BJ (cell line): ENCODE data around the gene TMTC4. TPM values are rescaled to one million over a fixed set of nuclear protein-coding genes. Genes with fewer than 3 reads are reported as not detected.

ENCODE experiments used
- CTCF ChIA-PET: fragments of 350-600 bp; formaldehyde crosslinking; extraction: SDS; loops from one replicate; lab custom pipeline; 2021; ENCODE audit warnings: antibody characterized with exemption, inconsistent platforms; lab: Yijun Ruan, JAX
- POLR2A ChIA-PET: fragments of 300-600 bp; sonication (Branson Sonifier 250); formaldehyde crosslinking; extraction: SDS; loops from one replicate; lab custom pipeline; 2021; ENCODE audit warnings: antibody characterized with exemption; lab: Charles Lee
- DNase-seq: peaks from one replicate; pipeline ENCODE4 v3.0.0-alpha.2; 2011; ENCODE audit warnings: low read depth
- H3K27me3 ChIP-seq: 2 replicates; pipeline ENCODE4 v1.6.0; 2011; ENCODE audit warnings: low read length; ENCODE audit not compliant: control insufficient read depth, insufficient read depth
- H3K36me3 ChIP-seq: 2 replicates; pipeline ENCODE4 v1.5.1; 2011; ENCODE audit warnings: low read length; ENCODE audit not compliant: control insufficient read depth, insufficient read depth
- H3K4me3 ChIP-seq: 2 replicates; pipeline ENCODE4 v1.5.1; 2011; ENCODE audit warnings: low read depth, mild to moderate bottlenecking, control low read depth, low read length
- CTCF ChIP-seq: IDR thresholded peaks from 2 replicates; pipeline ENCODE4 v1.5.1; 2011; ENCODE audit warnings: low read depth, mild to moderate bottlenecking, control low read depth, inconsistent platforms, low read length, moderate library complexity; ENCODE audit not compliant: insufficient read depth
- polyA plus RNA-seq: library from polyadenylated mRNA; depleted of rRNA; stranded (reverse); fragments of >200 nt; gene quantifications from 2 replicates; pipeline ENCODE4 v1.2.3, GENCODE V29; 2011

TMTC4 gene
- polyA plus RNA-seq, 1 experiment: 10.9 TPM

DNA sequence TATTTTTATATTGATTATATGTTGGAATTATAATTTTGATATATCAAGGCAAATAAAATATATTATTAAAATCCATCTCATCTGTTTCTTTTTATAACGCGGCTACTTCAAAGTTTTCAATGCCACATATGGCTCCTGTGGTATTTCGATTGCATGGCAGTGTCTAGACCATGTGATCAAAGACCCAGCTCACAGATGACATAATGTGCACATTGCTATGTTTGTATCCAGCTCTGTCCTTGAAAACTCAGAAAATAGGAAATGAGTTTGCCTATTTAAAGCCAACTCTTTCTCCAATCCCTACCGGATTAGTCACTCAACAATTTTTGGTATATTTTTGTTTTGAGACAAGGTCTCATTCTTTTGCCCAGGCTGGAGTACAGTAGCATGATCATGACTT is 26.2 kb downstream of the TMTC4 start:
- ChIA-PET CTCF (interaction anchor here (0.8 to 3.3 kb wide), 6 partner anchors 9 to 22 kb away, joined by 3 to 11 read pairs (median 4); no protein-coding TSS in a partner anchor), POLR2A (no interaction called here)

DNA sequence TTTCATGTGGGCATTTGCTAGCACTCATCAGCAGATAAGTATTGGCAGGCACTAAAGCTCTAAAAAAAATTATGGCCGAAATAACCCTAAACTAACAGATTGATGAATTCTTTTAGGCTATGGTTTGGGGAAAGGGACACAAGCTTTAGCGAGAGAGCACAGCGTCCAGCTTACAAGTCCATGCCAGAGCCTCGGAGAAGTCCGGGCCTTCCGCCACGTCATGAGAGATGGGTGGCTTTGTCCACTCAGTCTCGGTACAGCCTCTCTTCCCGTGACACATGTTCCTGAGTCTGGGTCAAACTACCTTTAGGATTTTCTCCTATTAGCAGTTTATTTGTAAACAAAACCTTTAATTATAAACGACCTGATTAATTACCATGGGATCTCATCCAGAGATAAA is 27.7 kb downstream of the TMTC4 start:
- Histone ChIP-seq H3K36me3 (0 out of 2 replicates have a peak, but pooled peaks cover 1% of the 10 kb centered on the region), H3K27me3 (no peaks in the 10 kb centered on the region), H3K4me3 (no peak overlapping the region)
- POLR2A ChIA-PET: no interaction called here
- no peak for TF ChIP-seq CTCF
- no peak for DNase-seq
- CTCF ChIA-PET: interaction anchor here (0.9 to 3.3 kb wide), 6 partner anchors 9 to 76 kb away, joined by 3 to 11 read pairs (median 4); no protein-coding TSS in a partner anchor

More for the DNA sequence above, 26.2 kb downstream of the TMTC4 start:
- no peaks in the 10 kb centered on the region for H3K36me3 ChIP-seq
- no peak overlapping the region for H3K4me3 ChIP-seq
- no peak for TF ChIP-seq CTCF
- no peak for DNase-seq
- no peaks in the 10 kb centered on the region for H3K27me3 ChIP-seq

GRCh38 chr13:100646030-100646673 is 28.4 kb downstream of the TMTC4 start:
- CTCF ChIA-PET: interaction anchor here (0.8 to 3.3 kb wide), 7 partner anchors 8 to 76 kb away, joined by 3 to 10 read pairs (median 3); no protein-coding TSS in a partner anchor
- Histone ChIP-seq H3K36me3 (0 out of 2 replicates have a peak, but pooled peaks cover 1% of the 10 kb centered on the region), H3K4me3 (no peak overlapping the region), H3K27me3 (no peaks in the 10 kb centered on the region)
- DNase-seq: no peak
- peak; percentile 62 for TF ChIP-seq CTCF
- POLR2A ChIA-PET: no interaction called here

DNA sequence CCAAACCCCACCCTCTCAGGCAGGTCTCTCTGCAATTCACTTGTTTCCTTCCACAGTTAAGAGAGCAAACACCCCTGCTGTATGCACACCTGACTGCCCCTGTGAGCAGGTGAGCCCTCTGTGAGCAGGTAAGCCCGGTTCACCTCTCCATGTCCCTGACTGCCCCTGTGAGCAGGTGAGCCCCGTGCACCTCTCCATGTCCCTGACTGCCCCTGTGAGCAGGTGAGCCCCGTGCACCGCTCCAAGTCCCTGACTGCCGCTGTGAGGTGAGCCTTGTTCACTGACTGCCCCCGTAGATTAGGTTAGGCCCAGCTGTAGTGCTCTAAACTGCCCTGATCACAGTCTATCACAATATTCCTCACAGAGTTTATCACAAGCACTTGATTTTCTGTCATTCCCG is 29.2 kb downstream of the TMTC4 start:
- no peak for DNase-seq
- no peak for TF ChIP-seq CTCF
- no peak overlapping the region for H3K4me3 ChIP-seq
- 0 out of 2 replicates have a peak, but pooled peaks cover 1% of the 10 kb centered on the region for H3K36me3 ChIP-seq
- ChIA-PET POLR2A (no interaction called here), CTCF (interaction anchor here (0.8 to 3.3 kb wide), 5 partner anchors 8 to 61 kb away, joined by 3 to 10 read pairs (median 5); no protein-coding TSS in a partner anchor)
- no peaks in the 10 kb centered on the region for H3K27me3 ChIP-seq

GRCh38 chr13:100644371-100644770 is 30.2 kb downstream of the TMTC4 start:
- CTCF ChIA-PET: interaction anchor here (0.7 to 1.4 kb wide), 3 partner anchors 13 to 457 kb away, joined by 3 read pairs; no protein-coding TSS in a partner anchor
- H3K4me3 ChIP-seq: no peak overlapping the region
- DNase-seq: no peak
- POLR2A ChIA-PET: interaction anchor here (0.7 kb wide), 1 partner anchor 13 kb away, joined by 7 read pairs; no protein-coding TSS in a partner anchor
- TF ChIP-seq CTCF: no peak
- 0 out of 2 replicates have a peak, but pooled peaks cover 1% of the 10 kb centered on the region for H3K36me3 ChIP-seq
- no peaks in the 10 kb centered on the region for H3K27me3 ChIP-seq
